ENCODE results near the gene THUMPD2.

DNA sequence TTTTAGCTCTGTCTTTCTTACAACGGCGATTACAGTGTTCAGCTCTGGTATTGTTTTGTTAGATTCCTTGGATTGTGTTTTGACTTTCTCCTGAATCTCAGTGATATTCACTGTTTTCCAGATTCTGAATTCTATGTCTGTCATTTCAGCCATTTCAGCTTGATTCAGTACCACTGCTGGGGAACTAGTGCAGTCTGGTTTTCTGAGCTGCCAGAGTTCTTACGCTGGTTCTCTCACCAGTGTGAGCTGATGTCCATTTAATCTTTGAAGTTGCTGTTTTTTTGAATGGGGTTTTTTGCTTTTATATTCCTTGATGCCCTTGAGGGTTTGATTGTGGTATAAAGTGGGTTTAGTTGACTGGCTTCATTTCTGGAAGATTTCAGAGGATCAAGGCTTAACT is 37.4 kb upstream of the THUMPD2 start:
- TF ChIP-seq, protein P1, sequence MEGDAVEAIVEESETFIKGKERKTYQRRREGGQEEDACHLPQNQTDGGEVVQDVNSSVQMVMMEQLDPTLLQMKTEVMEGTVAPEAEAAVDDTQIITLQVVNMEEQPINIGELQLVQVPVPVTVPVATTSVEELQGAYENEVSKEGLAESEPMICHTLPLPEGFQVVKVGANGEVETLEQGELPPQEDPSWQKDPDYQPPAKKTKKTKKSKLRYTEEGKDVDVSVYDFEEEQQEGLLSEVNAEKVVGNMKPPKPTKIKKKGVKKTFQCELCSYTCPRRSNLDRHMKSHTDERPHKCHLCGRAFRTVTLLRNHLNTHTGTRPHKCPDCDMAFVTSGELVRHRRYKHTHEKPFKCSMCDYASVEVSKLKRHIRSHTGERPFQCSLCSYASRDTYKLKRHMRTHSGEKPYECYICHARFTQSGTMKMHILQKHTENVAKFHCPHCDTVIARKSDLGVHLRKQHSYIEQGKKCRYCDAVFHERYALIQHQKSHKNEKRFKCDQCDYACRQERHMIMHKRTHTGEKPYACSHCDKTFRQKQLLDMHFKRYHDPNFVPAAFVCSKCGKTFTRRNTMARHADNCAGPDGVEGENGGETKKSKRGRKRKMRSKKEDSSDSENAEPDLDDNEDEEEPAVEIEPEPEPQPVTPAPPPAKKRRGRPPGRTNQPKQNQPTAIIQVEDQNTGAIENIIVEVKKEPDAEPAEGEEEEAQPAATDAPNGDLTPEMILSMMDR (conservative IDR thresholded peaks at IDR 0.05; ENCODE audit: low read length), result no peak
- TF ChIP-seq EZH2phosphoT487 (IDR thresholded peaks at IDR 0.05; ENCODE audit: borderline replicate concordance), result no peak
